ENCODE measurements around the gene C1orf105.

C1orf105 gene

GRCh38 chr1:172460177-172460576 is 39.7 kb downstream of the C1orf105 start:
- no peak for DNase-seq (ENCODE audit: low spot score)

- DNase-seq (ENCODE audit: low spot score), result no peak
Observed at GRCh38 chr1:172460887-172461315, 40.4 kb downstream of the C1orf105 start.

GRCh38 chr1:172465617-172466016 is 45.1 kb downstream of the C1orf105 start:
- no peak for DNase-seq (ENCODE audit: low spot score)

GRCh38 chr1:172466795-172467407 is 46.4 kb downstream of the C1orf105 start:
- DNase-seq (ENCODE audit: low spot score), result no peak

GRCh38 chr1:172467446-172467845 is 47.0 kb downstream of the C1orf105 start:
- no peak for DNase-seq (ENCODE audit: low spot score)

GRCh38 chr1:172468296-172468695 is 47.8 kb downstream of the C1orf105 start:
- no peak for DNase-seq (ENCODE audit: low spot score)

GRCh38 chr1:172469717-172470116 is 49.2 kb downstream of the C1orf105 start:
- no peak for DNase-seq (ENCODE audit: low spot score)

GRCh38 chr1:172470149-172470548 is 49.7 kb downstream of the C1orf105 start:
- DNase-seq (ENCODE audit: low spot score), result no peak

- no peak for DNase-seq (ENCODE audit: low spot score)
Observed at GRCh38 chr1:172471666-172472065, 51.2 kb downstream of the C1orf105 start.

- no peak for DNase-seq (ENCODE audit: low spot score)
Observed at GRCh38 chr1:172472495-172472894, 52.0 kb downstream of the C1orf105 start.

GRCh38 chr1:172473302-172473701 is 52.8 kb downstream of the C1orf105 start:
- no peak for DNase-seq (ENCODE audit: low spot score)

- no peak for DNase-seq (ENCODE audit: low spot score)
Observed at GRCh38 chr1:172473842-172474241, 53.4 kb downstream of the C1orf105 start.

- DNase-seq (ENCODE audit: low spot score), result no peak
Observed at GRCh38 chr1:172476218-172476811, 55.8 kb downstream of the C1orf105 start.

GRCh38 chr1:172477216-172477615 is 56.7 kb downstream of the C1orf105 start:
- no peak for DNase-seq (ENCODE audit: low spot score)

GRCh38 chr1:172477741-172478140 is 57.3 kb downstream of the C1orf105 start:
- DNase-seq (ENCODE audit: low spot score), result no peak

GRCh38 chr1:172478485-172478884 is 58.0 kb downstream of the C1orf105 start:
- no peak for DNase-seq (ENCODE audit: low spot score)

GRCh38 chr1:172480431-172480830 is 59.9 kb downstream of the C1orf105 start:
- no peak for DNase-seq (ENCODE audit: low spot score)

- no peak for DNase-seq (ENCODE audit: low spot score)
Observed at GRCh38 chr1:172482044-172482443, 61.6 kb downstream of the C1orf105 start.

- no peak for DNase-seq (ENCODE audit: low spot score)
Observed at GRCh38 chr1:172483448-172483847, 63.0 kb downstream of the C1orf105 start.

GRCh38 chr1:172484252-172484651 is 63.8 kb downstream of the C1orf105 start:
- DNase-seq (ENCODE audit: low spot score), result no peak

- no peak for DNase-seq (ENCODE audit: low spot score)
Observed at GRCh38 chr1:172485626-172486025, 65.1 kb downstream of the C1orf105 start.

- no peak for DNase-seq (ENCODE audit: low spot score)
Observed at GRCh38 chr1:172486805-172487454, 66.4 kb downstream of the C1orf105 start.

- DNase-seq (ENCODE audit: low spot score), result no peak
Observed at GRCh38 chr1:172487550-172487949, 67.1 kb downstream of the C1orf105 start.

- DNase-seq (ENCODE audit: low spot score), result no peak
Observed at GRCh38 chr1:172488393-172488792, 67.9 kb downstream of the C1orf105 start.

Data from AG08396 (cell line).